Thoracic aorta (tissue), 2 donors: ENCODE results near the gene UBE3D. TPM values are rescaled to one million over a fixed set of nuclear protein-coding genes. Genes with fewer than 3 reads are reported as not detected.

Source experiments
- ATAC-seq: fragments of 150-250 bp; one replicate; pipeline ENCODE4 v1.8.0; 2017; ENCODE audit warnings: low read depth; ENCODE audit not compliant: insufficient number of reproducible peaks, low FRiP score
- DNase-seq: peaks from one replicate; pipeline ENCODE4 v3.0.0-alpha.2; 2020; ENCODE audit warnings: low spot score
- H3K27ac ChIP-seq, 2 donors: fragments of 200-600 bp; sonication (generic); 1 replicate in 1 of 2; 2 replicates in 1 of 2; pipeline ENCODE4 v1.5.1; 2016; ENCODE audit warnings: mild to moderate bottlenecking in 2 of 2, moderate library complexity in 2 of 2
- H3K27me3 ChIP-seq: fragments of 200-600 bp; sonication (generic); replicated peaks from 2 replicates; pipeline ENCODE4 v1.6.0; 2016; ENCODE audit warnings: mild to moderate bottlenecking; ENCODE audit not compliant: insufficient read depth
- H3K36me3 ChIP-seq: fragments of 200-600 bp; sonication (generic); one replicate; pipeline ENCODE4 v1.5.1; 2016
- H3K4me1 ChIP-seq, 2 donors: fragments of 200-600 bp; sonication (generic); 1 replicate in 1 of 2; 2 replicates in 1 of 2; pipeline versions ENCODE4 v1.5.1 to v1.6.0; 2016; ENCODE audit warnings: low read depth in 2 of 2, mild to moderate bottlenecking in 1 of 2; ENCODE audit not compliant: control insufficient read depth in 1 of 2
- H3K4me3 ChIP-seq: fragments of 200-600 bp; sonication (generic); 2 replicates; pipeline ENCODE4 v1.5.1; 2016; ENCODE audit warnings: mild to moderate bottlenecking
- H3K9me3 ChIP-seq: fragments of 200-600 bp; sonication (generic); 2 replicates; pipeline ENCODE4 v1.5.1; 2016
- total RNA-seq, 2 donors: library from RNA; depleted of rRNA; stranded (reverse); fragments of >200 nt; gene quantifications; one replicate each; pipeline versions ENCODE4 v1.1.0 to v1.2.3, GENCODE V29; 2016
- TF ChIP-seq, protein P1 (sequence below): fragments of 200-600 bp; sonication (generic); IDR thresholded peaks from one replicate; pipeline ENCODE4 v1.5.1; 2019; ENCODE audit warnings: antibody characterized with exemption

UBE3D gene
- total RNA-seq, 2 donors from 2014 or later: 9.6 to 14.0 TPM

- TF ChIP-seq, protein P1, sequence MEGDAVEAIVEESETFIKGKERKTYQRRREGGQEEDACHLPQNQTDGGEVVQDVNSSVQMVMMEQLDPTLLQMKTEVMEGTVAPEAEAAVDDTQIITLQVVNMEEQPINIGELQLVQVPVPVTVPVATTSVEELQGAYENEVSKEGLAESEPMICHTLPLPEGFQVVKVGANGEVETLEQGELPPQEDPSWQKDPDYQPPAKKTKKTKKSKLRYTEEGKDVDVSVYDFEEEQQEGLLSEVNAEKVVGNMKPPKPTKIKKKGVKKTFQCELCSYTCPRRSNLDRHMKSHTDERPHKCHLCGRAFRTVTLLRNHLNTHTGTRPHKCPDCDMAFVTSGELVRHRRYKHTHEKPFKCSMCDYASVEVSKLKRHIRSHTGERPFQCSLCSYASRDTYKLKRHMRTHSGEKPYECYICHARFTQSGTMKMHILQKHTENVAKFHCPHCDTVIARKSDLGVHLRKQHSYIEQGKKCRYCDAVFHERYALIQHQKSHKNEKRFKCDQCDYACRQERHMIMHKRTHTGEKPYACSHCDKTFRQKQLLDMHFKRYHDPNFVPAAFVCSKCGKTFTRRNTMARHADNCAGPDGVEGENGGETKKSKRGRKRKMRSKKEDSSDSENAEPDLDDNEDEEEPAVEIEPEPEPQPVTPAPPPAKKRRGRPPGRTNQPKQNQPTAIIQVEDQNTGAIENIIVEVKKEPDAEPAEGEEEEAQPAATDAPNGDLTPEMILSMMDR: no peak
- H3K9me3 ChIP-seq: no peaks in the 10 kb centered on the region
- H3K27ac ChIP-seq: no peak overlapping the region
- H3K36me3 ChIP-seq: no peaks in the 10 kb centered on the region
- no peak for DNase-seq
- H3K27me3 ChIP-seq: no peaks in the 10 kb centered on the region
- H3K4me1 ChIP-seq: peaks cover 0 to 10% of the 10 kb centered on the region in 2 donors
- no peak for ATAC-seq
- H3K4me3 ChIP-seq: no peak overlapping the region
Observed at GRCh38 chr6:82917346-82918064, 148.1 kb downstream of the UBE3D start.

GRCh38 chr6:82915666-82916065, 150.0 kb downstream of the UBE3D start:
- Histone ChIP-seq H3K4me3 (no peak overlapping the region), H3K36me3 (no peaks in the 10 kb centered on the region), H3K4me1 (peaks cover 0 to 10% of the 10 kb centered on the region in 2 donors), H3K27me3 (no peaks in the 10 kb centered on the region), H3K27ac (no peak overlapping the region), H3K9me3 (no peaks in the 10 kb centered on the region)
- ATAC-seq (no peak), DNase-seq (no peak)
- TF ChIP-seq, protein P1: no peak

DNA sequence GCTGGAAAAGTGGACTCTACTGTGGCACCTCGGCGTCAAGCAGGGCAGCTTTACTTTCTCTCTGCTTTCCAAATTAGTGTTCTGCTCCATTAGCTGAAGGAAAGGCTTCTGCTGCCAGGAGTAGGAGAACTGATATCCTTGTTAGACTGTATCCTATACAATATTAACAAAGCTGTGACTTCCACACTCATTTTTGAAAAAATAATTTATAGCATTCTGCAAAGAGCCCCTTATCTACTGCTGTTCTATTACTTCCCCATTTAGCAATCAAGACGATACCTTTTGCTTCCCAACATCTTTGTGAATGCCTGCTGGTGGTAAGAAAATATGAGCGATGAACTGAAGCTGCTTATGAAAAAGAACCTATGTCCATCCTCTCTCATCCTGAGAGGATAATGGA, 151.1 kb downstream of the UBE3D start:
- ATAC-seq (no peak), DNase-seq (no peak)
- no peaks in the 10 kb centered on the region for H3K27me3 ChIP-seq
- H3K27ac ChIP-seq: no peak overlapping the region
- TF ChIP-seq, protein P1: no peak
- no peaks in the 10 kb centered on the region for H3K9me3 ChIP-seq
- no peak overlapping the region for H3K4me3 ChIP-seq
- H3K4me1 ChIP-seq: peaks cover 0 to 10% of the 10 kb centered on the region in 2 donors
- H3K36me3 ChIP-seq: no peaks in the 10 kb centered on the region

DNA sequence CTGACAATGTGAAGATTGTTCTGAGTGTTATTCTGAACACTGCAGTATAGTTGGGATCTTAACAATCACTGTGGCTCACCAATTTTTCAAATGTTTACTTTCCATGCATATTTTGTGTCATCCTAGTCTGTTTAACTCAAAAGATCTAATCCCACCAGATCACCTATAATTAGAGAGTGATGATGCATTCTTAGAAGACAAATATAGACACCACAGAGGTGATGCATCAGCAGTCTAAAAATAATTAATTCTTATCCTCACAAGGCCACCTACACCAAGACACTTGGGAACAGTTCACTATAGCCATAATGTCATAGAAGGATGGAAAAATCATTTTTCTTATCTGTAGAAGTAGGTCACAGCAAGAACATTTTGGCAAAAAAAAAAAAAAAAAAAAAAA, 154.8 kb downstream of the UBE3D start:
- H3K9me3 ChIP-seq: no peaks in the 10 kb centered on the region
- no peaks in the 10 kb centered on the region for H3K27me3 ChIP-seq
- TF ChIP-seq, protein P1: no peak
- H3K4me1 ChIP-seq: no peaks in the 10 kb centered on the region
- H3K27ac ChIP-seq: no peak overlapping the region
- ATAC-seq (no peak), DNase-seq (no peak)
- no peak overlapping the region for H3K4me3 ChIP-seq
- H3K36me3 ChIP-seq: no peaks in the 10 kb centered on the region

- Histone ChIP-seq H3K27me3 (no peaks in the 10 kb centered on the region), H3K4me1 (no peaks in the 10 kb centered on the region)
Observed at GRCh38 chr6:82910395-82910794, 155.2 kb downstream of the UBE3D start.

More at GRCh38 chr6:82910395-82910794, 155.2 kb downstream of the UBE3D start:
- no peaks in the 10 kb centered on the region for H3K36me3 ChIP-seq
- ATAC-seq: no peak
- TF ChIP-seq, protein P1: no peak
- no peaks in the 10 kb centered on the region for H3K9me3 ChIP-seq
- H3K4me3 ChIP-seq: no peak overlapping the region
- DNase-seq: no peak
- H3K27ac ChIP-seq: no peak overlapping the region
